HT1080 (cell line): ENCODE measurements around the gene ADAMTS13. TPM values are rescaled to one million over a fixed set of nuclear protein-coding genes. Genes with fewer than 3 reads are reported as not detected.
"Not testable (repeated sequence)": the region's sequence is repeated elsewhere in the genome, so short reads cannot be mapped to it uniquely, and the experiment has no call there.

Experiments used
- DNase-seq: peaks from one replicate; pipeline ENCODE4 v3.0.0-alpha.2; 2015; ENCODE audit warnings: low read depth
- total RNA-seq: library from RNA; depleted of rRNA; stranded (reverse); fragments of >200 nt; shearing (Covaris generic); gene quantifications from 2 replicates; pipeline ENCODE4 v1.2.3, GENCODE V29; 2014

Gene ADAMTS13
- total RNA-seq, 1 experiment from 2014 or later = 0.19 TPM

DNA sequence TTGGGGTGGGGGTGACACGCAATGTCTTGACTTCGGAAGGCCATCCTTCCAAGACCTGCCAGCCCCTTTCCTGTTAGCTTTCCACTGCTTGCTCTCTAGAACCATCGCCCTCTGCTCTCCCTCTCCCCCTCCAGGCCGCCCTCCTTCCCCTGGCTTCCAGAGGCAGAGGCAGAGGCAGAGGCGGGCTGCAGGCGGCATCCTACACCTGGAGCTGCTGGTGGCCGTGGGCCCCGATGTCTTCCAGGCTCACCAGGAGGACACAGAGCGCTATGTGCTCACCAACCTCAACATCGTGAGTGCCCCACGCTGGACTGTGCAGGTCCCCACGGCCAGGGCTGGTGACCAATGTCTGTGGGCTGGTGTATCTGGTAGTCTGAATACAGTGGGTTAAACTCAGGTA lies 2.0 kb downstream of the ADAMTS13 start:
- no peak for DNase-seq

DNA sequence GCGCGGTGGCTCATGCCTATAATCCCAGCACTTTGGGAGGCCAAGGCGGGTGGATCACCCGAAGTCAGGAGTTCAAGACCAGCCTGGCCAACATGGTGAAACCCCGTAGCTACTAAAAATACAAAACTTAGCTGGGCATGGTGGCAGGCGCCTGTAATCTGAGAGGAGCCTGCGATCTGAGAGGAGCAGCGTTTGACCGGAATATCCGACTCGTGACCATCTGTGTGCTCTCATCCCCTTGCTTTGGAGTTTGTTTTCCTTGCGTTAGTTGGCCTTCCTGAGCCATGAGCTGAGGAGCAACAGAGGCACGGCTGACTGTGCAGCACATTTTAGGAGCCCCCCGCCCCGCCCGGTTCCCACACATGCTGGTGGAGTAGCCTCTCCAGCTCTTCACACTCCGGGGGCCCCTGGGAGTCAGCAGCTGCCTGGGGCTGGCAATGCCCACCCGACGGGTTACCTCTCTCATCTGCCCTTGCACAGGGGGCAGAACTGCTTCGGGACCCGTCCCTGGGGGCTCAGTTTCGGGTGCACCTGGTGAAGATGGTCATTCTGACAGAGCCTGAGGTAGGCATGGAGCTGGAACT lies 3.0 kb downstream of the ADAMTS13 start:
- DNase-seq = no peak

DNA sequence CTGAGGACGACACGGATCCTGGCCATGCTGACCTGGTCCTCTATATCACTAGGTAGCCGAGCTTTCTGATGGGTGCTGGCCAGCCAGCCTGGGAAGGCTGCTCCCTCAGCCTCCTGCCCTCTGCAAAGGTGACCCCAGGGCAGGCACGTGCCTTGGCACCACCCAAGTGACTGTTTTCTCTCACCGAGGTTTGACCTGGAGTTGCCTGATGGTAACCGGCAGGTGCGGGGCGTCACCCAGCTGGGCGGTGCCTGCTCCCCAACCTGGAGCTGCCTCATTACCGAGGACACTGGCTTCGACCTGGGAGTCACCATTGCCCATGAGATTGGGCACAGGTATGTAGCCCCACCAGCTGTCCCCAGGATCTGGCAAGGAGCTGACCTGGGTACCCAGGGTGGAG lies 3.8 kb downstream of the ADAMTS13 start:
- no peak for DNase-seq

DNA sequence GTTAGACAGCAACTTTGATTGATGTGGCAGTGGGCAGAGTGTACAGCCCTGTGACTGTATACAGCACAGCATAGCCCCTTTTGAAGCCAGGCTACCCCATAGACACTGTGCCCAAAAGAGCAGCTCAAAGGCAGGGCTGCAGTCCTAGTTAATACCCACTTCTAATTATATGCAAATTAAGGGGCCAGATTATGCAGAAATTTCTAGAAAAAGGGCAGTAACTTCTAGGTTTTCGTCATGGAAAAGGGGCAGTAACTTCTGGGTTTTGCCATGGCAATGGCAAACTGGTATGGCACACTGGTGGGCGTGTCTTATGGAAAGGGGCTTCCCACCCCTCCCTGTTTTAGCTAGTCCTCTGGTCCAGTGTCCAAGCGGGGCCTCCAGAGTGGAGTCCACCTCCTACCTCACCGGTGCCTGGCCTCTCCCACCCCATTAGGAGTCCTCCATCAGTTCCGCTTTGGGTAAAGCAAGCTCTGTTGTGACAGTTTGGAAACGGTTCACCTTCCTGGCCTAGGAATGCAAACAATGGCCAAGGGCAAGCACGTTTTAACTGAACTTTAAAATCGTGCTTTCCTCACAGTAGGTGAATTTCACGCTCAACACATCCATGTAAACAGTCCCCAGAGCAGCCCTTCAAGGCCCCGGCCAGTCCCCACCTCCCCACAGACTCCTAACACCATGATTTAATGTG lies 5.6 kb downstream of the ADAMTS13 start:
- no peak for DNase-seq

DNA sequence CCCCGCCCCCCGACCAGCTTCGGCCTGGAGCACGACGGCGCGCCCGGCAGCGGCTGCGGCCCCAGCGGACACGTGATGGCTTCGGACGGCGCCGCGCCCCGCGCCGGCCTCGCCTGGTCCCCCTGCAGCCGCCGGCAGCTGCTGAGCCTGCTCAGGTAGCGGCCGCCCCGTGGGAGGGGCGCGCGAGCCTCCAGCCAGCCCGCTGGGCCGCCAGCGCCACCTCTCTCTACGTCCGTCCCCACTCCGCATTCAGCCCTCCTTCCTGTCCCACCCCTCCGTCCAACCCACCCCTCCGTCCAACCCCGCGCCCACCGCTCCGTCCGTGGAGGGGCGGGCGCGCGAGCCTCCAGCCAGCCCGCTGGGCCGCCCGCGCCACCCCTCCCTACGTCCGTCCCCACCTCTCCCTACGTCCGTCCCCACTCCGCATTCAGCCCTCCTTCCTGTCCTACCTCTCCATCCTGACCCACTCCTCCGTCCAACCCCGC lies 6.5 kb downstream of the ADAMTS13 start:
- DNase-seq = no peak

DNA sequence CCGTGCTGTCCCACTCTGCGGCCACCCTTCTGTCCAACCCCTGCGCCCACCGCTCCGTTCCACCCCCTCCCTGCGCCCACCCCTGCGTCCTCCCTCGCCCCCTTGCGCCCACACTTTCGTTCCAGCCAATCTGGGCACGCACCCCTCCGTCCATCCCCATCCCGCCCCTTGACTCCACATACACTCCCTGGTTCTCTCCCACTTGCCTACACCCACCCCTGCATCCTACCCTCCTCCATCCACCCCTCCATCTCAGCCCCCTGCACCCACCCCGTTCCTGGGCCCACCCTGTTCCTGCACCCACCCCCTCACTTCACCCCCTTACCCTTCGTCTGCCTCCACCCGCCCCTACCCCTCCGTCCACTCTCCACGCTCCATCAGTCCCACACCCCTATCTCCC lies 7.0 kb downstream of the ADAMTS13 start:
- DNase-seq = no peak

DNA sequence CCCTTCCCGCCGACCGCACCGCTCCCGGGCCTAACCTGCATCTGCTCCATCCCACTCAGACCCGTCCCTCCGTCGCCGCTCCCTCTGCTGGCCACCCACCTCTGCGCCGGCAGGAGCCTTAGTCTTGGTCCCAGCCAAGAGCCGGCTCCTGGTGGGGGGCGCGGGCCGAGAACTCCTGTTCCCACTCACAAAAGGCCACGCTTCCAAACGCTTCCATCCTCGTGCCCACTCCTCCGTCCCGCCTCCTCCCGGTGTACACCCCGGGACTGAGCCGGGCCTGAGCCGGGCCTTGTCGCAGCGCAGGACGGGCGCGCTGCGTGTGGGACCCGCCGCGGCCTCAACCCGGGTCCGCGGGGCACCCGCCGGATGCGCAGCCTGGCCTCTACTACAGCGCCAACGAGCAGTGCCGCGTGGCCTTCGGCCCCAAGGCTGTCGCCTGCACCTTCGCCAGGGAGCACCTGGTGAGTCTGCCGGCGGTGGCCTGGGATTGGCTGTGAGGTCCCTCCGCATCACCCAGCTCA lies 7.5 kb downstream of the ADAMTS13 start:
- DNase-seq = no peak

DNA sequence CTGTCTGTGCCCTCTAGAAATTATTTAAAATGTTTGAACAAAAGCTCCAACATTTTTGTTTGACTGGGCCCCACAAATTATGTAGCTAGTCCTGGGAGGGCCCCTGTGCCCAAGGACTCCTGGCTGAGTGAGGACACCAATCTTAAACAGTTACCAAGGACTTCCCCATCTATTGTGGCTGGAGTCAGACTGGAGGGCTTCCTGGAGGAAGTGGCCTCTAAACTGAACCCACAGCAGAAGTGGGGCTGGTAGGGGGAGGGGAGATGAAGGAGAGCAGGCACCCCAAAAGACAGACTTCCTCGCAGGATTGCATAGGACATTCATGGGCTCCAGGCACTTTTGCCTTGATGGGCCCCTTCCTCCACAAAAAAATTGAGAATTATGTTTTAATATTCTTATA lies 8.1 kb downstream of the ADAMTS13 start:
- DNase-seq = no peak

DNA sequence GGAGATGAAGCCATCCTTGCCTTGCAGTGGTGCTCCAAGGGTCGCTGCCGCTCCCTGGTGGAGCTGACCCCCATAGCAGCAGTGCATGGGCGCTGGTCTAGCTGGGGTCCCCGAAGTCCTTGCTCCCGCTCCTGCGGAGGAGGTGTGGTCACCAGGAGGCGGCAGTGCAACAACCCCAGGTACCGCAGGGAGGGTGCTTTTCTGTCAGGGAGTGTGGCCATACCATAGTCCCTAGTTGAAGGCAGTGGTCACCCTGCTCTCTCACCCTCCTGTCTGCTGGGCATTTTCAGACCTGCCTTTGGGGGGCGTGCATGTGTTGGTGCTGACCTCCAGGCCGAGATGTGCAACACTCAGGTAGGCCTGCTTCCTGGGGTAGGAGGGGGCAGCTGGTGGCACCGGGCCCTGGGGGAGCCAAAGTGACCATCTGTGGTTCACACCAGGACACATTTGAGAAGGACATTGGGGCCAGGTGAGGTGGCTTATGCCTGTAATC lies 11.2 kb downstream of the ADAMTS13 start:
- DNase-seq = no peak

DNA sequence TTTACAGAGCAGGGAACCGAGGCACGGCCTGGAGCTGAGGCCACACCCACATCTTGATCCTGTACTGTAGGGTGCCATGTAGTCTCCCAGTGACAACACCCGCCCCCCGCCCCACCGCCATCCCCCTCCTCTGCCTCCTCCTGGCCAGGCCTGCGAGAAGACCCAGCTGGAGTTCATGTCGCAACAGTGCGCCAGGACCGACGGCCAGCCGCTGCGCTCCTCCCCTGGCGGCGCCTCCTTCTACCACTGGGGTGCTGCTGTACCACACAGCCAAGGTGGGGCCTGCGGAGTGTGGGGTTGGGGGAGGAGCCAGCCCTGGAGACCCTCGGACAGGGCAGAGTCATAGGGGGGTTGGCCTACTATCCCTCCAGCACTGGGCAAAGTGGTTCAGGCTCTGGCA lies 14.5 kb downstream of the ADAMTS13 start:
- no peak for DNase-seq

DNA sequence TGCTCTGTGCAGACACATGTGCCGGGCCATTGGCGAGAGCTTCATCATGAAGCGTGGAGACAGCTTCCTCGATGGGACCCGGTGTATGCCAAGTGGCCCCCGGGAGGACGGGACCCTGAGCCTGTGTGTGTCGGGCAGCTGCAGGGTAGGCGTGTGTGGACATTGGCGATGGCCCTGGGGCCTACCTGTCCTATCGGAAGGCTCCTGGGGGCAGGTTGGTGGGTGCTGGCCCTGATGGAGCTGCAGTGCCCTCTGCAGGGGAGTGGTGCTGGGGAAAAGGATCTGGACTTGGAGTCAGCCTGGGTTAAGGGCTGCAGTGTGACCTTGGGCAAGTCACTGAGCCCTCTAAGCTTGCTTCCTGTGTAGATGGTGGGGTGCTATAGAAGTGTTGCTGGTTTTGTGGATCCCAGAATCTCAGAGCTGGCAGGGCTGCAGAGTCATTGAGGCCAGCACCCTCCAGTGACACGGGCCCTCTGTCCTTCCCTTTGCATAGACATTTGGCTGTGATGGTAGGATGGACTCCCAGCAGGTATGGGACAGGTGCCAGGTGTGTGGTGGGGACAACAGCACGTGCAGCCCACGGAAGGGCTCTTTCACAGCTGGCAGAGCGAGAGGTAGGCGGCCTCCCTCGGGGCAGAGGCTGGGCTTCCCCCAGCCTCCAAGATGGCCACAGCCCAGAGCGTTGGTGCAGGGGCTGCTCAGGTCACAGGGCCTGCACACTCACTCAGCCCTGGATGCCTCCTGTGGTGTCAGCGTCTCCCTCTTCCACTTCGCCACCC lies 15.8 kb downstream of the ADAMTS13 start:
- no peak for DNase-seq

DNA sequence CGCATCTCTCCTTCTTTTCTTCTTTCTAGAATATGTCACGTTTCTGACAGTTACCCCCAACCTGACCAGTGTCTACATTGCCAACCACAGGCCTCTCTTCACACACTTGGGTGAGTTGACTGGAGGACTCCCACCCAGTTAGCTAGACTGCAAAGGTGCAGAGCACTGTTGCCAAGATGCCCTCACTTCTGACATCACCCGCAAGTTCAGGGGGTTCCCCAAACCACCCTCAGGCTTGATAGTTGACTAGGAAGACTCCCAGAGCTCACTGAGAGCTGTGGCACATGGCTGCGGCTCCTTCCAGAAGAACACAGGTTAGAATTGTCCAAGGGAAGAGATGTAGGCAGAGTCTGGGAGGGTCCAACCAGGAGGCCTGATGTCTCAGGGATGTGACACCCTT lies 17.2 kb downstream of the ADAMTS13 start:
- no peak for DNase-seq

DNA sequence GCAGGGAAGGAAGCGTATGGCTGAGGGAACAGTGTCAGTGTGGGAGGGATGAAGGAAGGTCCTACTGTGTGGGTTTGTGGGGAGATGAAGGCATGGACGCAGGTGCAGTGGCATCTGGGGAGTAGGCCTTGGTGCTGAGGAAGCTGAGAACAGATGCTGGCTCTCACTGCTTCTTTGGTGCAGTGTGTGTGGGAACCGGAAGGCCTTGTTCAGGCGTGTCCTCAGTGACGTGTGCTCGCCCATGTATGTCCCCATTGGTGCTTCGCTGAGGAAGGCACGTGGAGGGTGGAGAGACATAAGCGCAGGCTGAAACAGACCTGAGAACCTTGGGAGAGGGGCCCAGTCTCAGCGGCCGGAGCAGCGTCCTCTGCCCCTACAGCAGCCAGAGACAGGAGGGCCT lies 18.7 kb downstream of the ADAMTS13 start:
- DNase-seq = peak; percentile 18

DNA sequence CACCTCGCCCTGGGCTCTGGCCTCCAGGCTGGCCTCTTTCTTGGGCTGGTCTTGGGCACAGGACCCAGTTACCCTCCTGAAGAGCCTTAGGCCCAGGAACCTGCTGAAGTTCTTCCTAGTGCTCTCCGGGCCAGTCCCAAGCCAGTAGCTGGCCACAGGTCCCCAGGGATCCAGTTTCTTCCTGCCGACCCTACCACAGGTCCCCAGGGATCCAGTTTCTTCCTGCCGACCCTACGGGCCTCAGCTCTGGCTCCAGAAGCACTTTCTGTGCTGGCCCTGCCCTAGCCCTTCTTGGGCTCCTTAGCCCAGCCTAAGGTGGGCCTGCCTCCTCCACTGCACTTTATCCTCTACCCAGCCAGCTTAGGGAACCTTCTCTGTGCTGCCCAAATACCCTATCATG lies 19.4 kb downstream of the ADAMTS13 start:
- no peak for DNase-seq

DNA sequence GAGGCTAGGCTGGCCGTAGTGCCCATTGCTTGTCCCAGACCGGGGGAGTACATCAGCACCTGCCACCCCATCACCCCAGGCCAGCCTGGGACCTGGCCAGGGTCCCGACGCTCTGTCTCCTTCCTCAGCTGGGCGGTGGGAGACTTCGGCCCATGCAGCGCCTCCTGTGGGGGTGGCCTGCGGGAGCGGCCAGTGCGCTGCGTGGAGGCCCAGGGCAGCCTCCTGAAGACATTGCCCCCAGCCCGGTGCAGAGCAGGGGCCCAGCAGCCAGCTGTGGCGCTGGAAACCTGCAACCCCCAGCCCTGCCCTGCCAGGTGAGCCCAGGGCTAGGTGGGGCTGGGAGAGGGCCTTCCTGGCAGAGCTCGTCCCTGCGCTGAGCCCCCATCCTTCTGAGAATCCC lies 21.1 kb downstream of the ADAMTS13 start:
- no peak for DNase-seq

DNA sequence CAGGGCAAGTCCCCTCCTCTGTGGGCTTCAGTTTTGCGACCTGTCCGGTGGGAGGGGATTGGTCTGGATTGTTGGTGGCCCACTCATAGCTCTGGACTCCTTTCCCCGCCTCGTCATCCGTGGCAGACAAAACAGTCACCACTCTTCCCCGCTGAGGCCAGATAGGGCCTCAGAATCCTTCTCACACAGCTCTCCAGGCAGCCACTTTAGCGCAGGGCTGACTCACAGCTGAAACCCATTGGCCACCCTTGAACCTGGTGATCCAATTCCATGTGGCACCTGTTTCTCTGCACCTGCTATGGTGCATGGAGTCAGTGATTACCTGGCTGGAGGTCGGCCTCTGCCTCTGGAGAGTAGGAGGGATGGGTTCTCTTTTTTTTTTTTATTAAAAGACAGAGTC lies 21.8 kb downstream of the ADAMTS13 start:
- DNase-seq = no peak

DNA sequence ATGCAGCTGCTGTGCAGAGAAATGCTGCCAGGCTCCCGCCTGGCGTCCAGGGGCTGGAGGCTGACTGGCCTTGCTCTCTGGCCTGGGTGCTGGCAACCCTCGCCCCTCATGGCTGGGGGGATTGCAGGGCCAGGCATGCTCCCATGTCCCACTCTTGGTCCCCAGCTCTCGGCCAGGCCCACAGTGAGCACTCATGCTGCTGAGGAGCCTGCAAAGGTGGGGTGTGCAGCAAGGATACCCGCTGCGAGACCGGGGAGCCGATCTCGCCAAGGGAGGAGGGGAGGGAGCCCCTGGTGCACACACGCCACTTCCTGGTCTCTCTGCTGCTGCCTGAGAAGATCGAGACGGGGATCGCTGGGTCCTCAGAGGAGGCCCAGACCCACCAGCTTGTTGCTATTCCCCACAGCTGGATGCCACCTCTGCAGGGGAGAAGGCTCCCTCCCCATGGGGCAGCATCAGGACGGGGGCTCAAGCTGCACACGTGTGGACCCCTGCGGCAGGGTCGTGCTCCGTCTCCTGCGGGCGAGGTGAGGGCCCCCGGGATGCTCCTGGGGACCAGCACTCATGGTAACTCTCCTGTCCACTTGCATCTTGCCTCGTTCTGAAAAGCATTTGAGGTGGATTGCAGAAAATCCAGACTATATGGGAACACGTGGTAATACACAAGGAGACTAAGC lies 23.3 kb downstream of the ADAMTS13 start:
- DNase-seq = no peak

DNA sequence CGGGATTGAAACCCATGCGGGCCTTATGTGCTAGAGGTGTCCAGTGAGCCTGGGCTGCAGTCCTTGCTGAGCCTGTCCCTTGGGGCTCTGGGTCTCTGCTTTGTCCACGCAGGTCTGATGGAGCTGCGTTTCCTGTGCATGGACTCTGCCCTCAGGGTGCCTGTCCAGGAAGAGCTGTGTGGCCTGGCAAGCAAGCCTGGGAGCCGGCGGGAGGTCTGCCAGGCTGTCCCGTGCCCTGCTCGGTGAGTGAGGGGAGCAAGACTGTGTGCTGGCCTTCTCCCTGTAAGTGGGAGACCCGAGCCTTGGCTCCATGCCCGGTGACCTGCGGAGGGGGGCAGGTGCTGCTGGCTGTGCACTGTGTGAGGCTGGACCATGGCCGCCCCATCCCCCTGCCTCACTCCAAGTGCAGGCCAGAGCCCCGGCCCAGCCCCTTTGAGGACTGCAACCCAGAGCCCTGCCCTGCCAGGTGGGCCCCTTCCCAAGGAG lies 26.4 kb downstream of the ADAMTS13 start:
- no peak for DNase-seq

DNA sequence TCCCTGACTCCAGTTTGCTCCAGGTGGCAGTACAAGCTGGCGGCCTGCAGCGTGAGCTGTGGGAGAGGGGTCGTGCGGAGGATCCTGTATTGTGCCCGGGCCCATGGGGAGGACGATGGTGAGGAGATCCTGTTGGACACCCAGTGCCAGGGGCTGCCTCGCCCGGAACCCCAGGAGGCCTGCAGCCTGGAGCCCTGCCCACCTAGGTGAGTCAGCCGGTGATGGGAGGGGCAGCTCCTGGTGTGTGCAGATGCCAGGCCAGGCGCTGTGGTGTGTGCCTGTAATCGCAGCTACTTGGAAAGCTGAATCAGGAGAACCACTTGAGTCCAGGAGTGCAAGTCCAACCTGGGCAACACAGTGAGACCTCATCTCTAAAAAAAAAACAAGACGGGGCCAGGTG lies 27.6 kb downstream of the ADAMTS13 start:
- DNase-seq = peak; percentile 59

DNA sequence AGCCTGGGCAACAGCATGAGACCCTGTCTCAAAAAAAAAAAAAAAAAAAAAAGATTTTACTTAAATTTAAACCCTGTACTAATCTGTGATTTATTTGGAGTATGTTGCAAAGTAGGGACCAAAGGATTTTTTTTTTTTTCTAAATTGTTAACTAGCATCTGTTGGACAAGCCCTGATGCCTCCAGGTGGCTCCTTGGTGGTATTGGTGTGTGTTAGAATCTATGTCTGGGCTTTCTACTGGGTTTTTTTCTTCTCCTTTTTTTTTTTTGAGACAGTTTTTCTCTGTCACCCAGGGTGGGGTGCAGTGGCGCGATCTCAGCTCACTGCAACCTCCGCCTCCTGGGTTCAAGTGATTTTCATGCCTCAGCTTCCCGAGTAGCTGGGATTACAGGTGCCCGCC lies 29.7 kb downstream of the ADAMTS13 start:
- not testable (repeated sequence) for DNase-seq

DNA sequence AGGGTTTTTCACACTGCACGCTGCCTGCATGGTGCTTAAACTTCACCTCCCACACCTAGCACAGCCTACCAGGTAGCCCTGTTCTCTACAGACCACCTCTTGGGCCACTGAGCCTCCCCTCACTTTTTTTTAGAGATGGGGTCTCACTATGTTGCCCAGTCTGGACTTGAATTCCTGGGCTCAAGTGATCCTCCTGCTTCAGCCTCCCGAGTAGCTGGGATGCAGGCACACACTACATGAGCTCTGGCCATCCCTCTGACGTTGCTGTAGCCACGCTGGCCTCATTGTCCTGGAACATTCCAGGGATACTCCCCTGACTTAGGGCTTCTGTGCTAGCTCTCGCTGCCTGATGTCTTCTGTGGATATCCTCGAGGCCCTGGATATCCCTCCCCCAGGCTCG lies 30.4 kb downstream of the ADAMTS13 start:
- no peak for DNase-seq
